HepG2 (cell line): Measurements from ENCODE around the gene SNAI1. TPM values are rescaled to one million over a fixed set of nuclear protein-coding genes. Genes with fewer than 3 reads are reported as not detected.

ENCODE experiments used
- ATAC-seq: fragments of 200-7000 bp; cut with Tn5 transposase; 3 replicates; pipeline ENCODE4 v1.9.1; 2020; ENCODE audit warnings: mild to moderate bottlenecking, moderate library complexity
- BruUV-seq: library from RNA; stranded (reverse); fragments of 400-500 nt; replicated peaks from 2 replicates; lab custom pipeline; 2021; lab: Mats Ljungman, UMichigan
- CTCF ChIA-PET: fragments of 300-600 bp; formaldehyde crosslinking; extraction: SDS; loops from one replicate; lab custom pipeline; 2021; ENCODE audit warnings: low total read pairs, inconsistent platforms, low intra/inter-chr PET ratio; lab: Yijun Ruan, JAX
- POLR2A ChIA-PET: fragments of 350-600 bp; sonication (Branson Sonifier 250); formaldehyde crosslinking; loops from one replicate; lab custom pipeline; 2020; ENCODE audit warnings: antibody characterized with exemption, inconsistent platforms; lab: Yijun Ruan, JAX
- DNase-seq: peaks from one replicate; pipeline ENCODE4 v3.0.0-alpha.2; 2015; ENCODE audit warnings: low spot score
- FAIRE-seq: peaks from 3 replicates; lab custom pipeline; 2011; peaks lifted over from hg19 to GRCh38; lab: Jason Lieb, UNC
- H2AFZ ChIP-seq: one replicate; pipeline ENCODE4 v1.6.1; 2011; ENCODE audit warnings: low read length, inconsistent platforms
- H3K27ac ChIP-seq: fragments of 300-600 bp; 3 replicates; pipeline ENCODE4 v1.8.0; 2011; ENCODE audit warnings: mixed run types, mild to moderate bottlenecking, mixed read lengths, low read length, inconsistent platforms; ENCODE audit not compliant: insufficient read depth; ENCODE audit errors: extremely low read length
- H3K27me3 ChIP-seq, 2 experiments: fragments of 200-600 bp in 1 of 2; 2 replicates in 1 of 2; 3 replicates in 1 of 2; pipeline versions ENCODE4 v1.6.0 to v1.8.0; 2011; ENCODE audit warnings: low read length in 2 of 2, mild to moderate bottlenecking in 2 of 2, moderate library complexity in 2 of 2, inconsistent platforms in 1 of 2; ENCODE audit not compliant: insufficient read depth in 2 of 2, control insufficient read depth in 1 of 2
- H3K36me3 ChIP-seq, 2 experiments: fragments of 200-600 bp in 1 of 2; replicated peaks in 1 of 2; 2 replicates in 1 of 2; 3 replicates in 1 of 2; pipeline versions ENCODE4 v1.5.1 to v1.8.0; 2011; ENCODE audit warnings: low read length in 2 of 2, inconsistent platforms in 1 of 2; ENCODE audit not compliant: insufficient read depth in 2 of 2, control insufficient read depth in 1 of 2
- H3K4me1 ChIP-seq: 2 replicates; pipeline ENCODE4 v1.5.1; 2012; ENCODE audit warnings: low read length, inconsistent platforms; ENCODE audit not compliant: insufficient read depth
- H3K4me2 ChIP-seq: 2 replicates; pipeline ENCODE4 v1.6.0; 2011; ENCODE audit warnings: low read depth, low read length, inconsistent platforms
- H3K4me3 ChIP-seq, 3 experiments: fragments of 200-600 bp in 1 of 3; sonication (generic), shearing (Covaris generic) in 1 of 3; replicated peaks in 1 of 3; 2 replicates each; pipeline ENCODE4 v1.5.1; 2011 to 2016; ENCODE audit warnings: low read length in 3 of 3, inconsistent platforms in 2 of 3, low read depth in 2 of 3, mild to moderate bottlenecking in 2 of 3, control low read depth in 1 of 3, mixed read lengths in 1 of 3; ENCODE audit not compliant: insufficient read depth in 1 of 3
- H3K79me2 ChIP-seq: one replicate; pipeline ENCODE4 v1.6.1; 2011; ENCODE audit warnings: low read length, inconsistent platforms; ENCODE audit not compliant: insufficient read depth
- H3K9ac ChIP-seq: 2 replicates; pipeline ENCODE4 v1.6.0; 2011; ENCODE audit warnings: mild to moderate bottlenecking, low read depth, low read length, inconsistent platforms; ENCODE audit not compliant: insufficient read depth
- H3K9me3 ChIP-seq: 2 replicates; pipeline ENCODE4 v1.5.1; 2012; ENCODE audit warnings: mild to moderate bottlenecking, low read length
- H4K20me1 ChIP-seq: 2 replicates; pipeline ENCODE4 v1.6.0; 2011; ENCODE audit warnings: inconsistent platforms, mild to moderate bottlenecking, low read length, moderate library complexity; ENCODE audit not compliant: insufficient read depth
- EED ChIP-seq: sonication (generic); formaldehyde crosslinking; IDR thresholded peaks from 2 replicates; pipeline ENCODE4 v1.5.0; 2020; ENCODE audit warnings: mild to moderate bottlenecking, missing genetic modification reagents
- EP300 ChIP-seq, 3 experiments: sonication (generic) in 1 of 3; formaldehyde crosslinking in 1 of 3; IDR thresholded peaks; 2 replicates each; pipeline versions ENCODE4 v1.5.1 to v1.6.1; 2011 to 2020; ENCODE audit warnings: low read depth in 2 of 3, low read length in 2 of 3, borderline replicate concordance in 1 of 3, improper control_type of control experiment in 1 of 3, mild to moderate bottlenecking in 1 of 3, missing genetic modification reagents in 1 of 3, moderate library complexity in 1 of 3
- GTF2F1 ChIP-seq: fragments of 150-350 bp; IDR thresholded peaks from 2 replicates; pipeline ENCODE4 v1.6.1; 2014; ENCODE audit warnings: low read length
- HDAC6 ChIP-seq: fragments of 200-600 bp; sonication (generic); IDR thresholded peaks from 2 replicates; pipeline ENCODE4 v1.7.0; 2017; ENCODE audit warnings: mild to moderate bottlenecking, antibody characterized with exemption, low read length, low read depth
- HOXA3 ChIP-seq: sonication (generic); formaldehyde crosslinking; IDR thresholded peaks from 2 replicates; pipeline ENCODE4 v1.5.0; 2020; ENCODE audit warnings: missing genetic modification reagents
- KLF6 ChIP-seq: IDR thresholded peaks from 2 replicates; pipeline ENCODE4 v1.8.0; 2016; ENCODE audit warnings: missing biosample characterization, missing genetic modification reagents
- MEF2D ChIP-seq: sonication (generic); formaldehyde crosslinking; IDR thresholded peaks from 2 replicates; pipeline ENCODE4 v1.5.1; 2020; ENCODE audit warnings: mild to moderate bottlenecking, missing genetic modification reagents
- MXD4 ChIP-seq: IDR thresholded peaks from 2 replicates; pipeline ENCODE4 v1.6.1; 2016; ENCODE audit warnings: mild to moderate bottlenecking, missing biosample characterization, missing genetic modification reagents
- PAF1 ChIP-seq: IDR thresholded peaks from 2 replicates; pipeline ENCODE4 v1.6.1; 2016; ENCODE audit warnings: missing genetic modification reagents, missing compliant biosample characterization
- RORA ChIP-seq: sonication (generic); formaldehyde crosslinking; IDR thresholded peaks from 2 replicates; pipeline ENCODE4 v1.5.0; 2020; ENCODE audit warnings: mild to moderate bottlenecking, missing genetic modification reagents, moderate library complexity
- SRSF4 ChIP-seq: fragments of 200-400 bp; formaldehyde crosslinking; IDR thresholded peaks from one replicate; pipeline ENCODE4 v1.6.1; 2018; ENCODE audit warnings: mild to moderate bottlenecking, low read depth, low read length, moderate library complexity; ENCODE audit not compliant: poor library complexity, severe bottlenecking
- TMF1 ChIP-seq: sonication (generic); formaldehyde crosslinking; IDR thresholded peaks from 2 replicates; pipeline ENCODE4 v1.8.1; 2022; ENCODE audit warnings: low read depth, missing genetic modification reagents
- ZSCAN25 ChIP-seq: sonication (generic); formaldehyde crosslinking; IDR thresholded peaks from 2 replicates; pipeline ENCODE4 v1.8.0; 2022; ENCODE audit warnings: mild to moderate bottlenecking, missing genetic modification reagents
- WGBS: methylation state at CpG from one replicate; pipeline ENCODE4 v1.1.6; 2017; ENCODE audit warnings: low lambda C conversion rate; 5-methylcytosine and 5-hydroxymethylcytosine counted together
- in situ Hi-C: cut with HindIII; loops from 2 replicates; pipeline ENCODE4 v1.10.0; 2017; ENCODE audit warnings: low pct_unique_long_range_greater_than_20kb; ENCODE audit not compliant: extremely low pct_ligation_motif_present
- intact Hi-C: fragments of 100-400 bp; cut with micrococcal nuclease; formaldehyde crosslinking; loops from one replicate; pipeline ENCODE4 v1.10.0; 2022; ENCODE audit not compliant: unreplicated experiment
- polyA plus RNA-seq, 8 experiments: library from polyadenylated mRNA; depleted of rRNA in 3 of 8; stranded (reverse) in 7 of 8; unstranded in 1 of 8; fragments of >200 nt; fragmentation: Illumina TruSeq in 4 of 8; extraction: Trizol in 4 of 8; gene quantifications; 2 replicates each; pipeline versions ENCODE4 v1.2.1 to v1.2.3, GENCODE V29; 2011 to 2016; ENCODE audit warnings: low read depth in 4 of 8, missing spikeins in 1 of 8, mixed read lengths in 1 of 8; ENCODE audit not compliant: insufficient read depth in 1 of 8
- total RNA-seq, 5 experiments: library from RNA; depleted of rRNA; stranded (reverse); fragments of >200 nt; fragmentation: Illumina TruSeq; extraction: Trizol; gene quantifications; 2 replicates each; pipeline ENCODE4 v1.2.3, GENCODE V29; 2016; ENCODE audit warnings: low read depth in 1 of 5
- TF ChIP-seq, protein P1 (sequence below): sonication (generic); formaldehyde crosslinking; IDR thresholded peaks from 2 replicates; pipeline ENCODE4 v1.4.0; 2020; ENCODE audit warnings: mild to moderate bottlenecking, low read depth, missing genetic modification reagents
- TF ChIP-seq, protein P2 (sequence below): sonication (generic); formaldehyde crosslinking; conservative IDR thresholded peaks from 2 replicates; pipeline ENCODE4 v1.8.0; 2022; ENCODE audit warnings: low read depth, missing genetic modification reagents

Gene SNAI1
- total and polyA plus RNA-seq, 2 of the 13 experiments (the other 11 are each of a cell fraction or from before 2014, with no cell fraction given): 1.3 to 1.4 TPM

DNA sequence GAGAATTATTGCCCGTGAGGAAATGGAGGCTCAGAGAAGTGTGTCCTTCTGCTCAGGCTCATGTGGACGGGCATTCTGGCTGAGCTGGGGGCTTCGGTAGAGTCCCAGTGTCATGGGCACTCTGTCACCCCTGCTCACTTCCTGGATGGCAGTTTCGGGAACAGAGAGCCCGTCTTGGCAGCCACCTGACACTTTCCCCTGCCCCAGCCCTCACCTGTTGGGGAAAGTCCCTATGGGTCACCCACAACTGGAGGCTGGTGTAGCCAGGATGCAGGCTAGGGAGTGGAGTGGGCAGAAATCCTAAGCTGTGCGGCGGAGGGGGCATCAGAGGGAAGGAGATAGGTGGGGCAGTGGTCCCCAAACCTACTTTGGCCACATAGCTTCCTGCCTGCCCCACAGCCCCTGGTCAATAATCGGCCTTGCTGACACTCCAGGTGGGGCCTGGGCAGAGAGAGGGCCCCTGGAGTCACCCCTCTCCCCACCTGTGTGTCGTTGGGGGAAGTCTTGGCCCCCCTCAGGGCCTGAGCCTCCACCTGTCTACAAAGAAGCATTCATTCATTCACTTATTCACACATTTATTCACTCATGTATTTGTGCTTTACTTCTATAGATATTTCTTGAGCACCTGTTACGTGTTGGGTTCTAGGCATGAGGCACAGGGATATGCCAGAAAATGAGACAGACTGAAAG, 40.5 kb downstream of the SNAI1 start:
- no TSS peak for BruUV-seq
- no peaks in the 10 kb centered on the region for H4K20me1 ChIP-seq
- H3K79me2 ChIP-seq: no peaks in the 10 kb centered on the region
- 0 out of 5 replicates have a peak, but pooled peaks cover 0 to 12% of the 10 kb centered on the region in 2 experiments for H3K27me3 ChIP-seq
- CTCF ChIA-PET: no interaction called here
- intact Hi-C loops: no loop called here
- no peak for FAIRE-seq
- ATAC-seq: no peak
- no peak overlapping the region for H3K4me3 ChIP-seq
- H3K4me2 ChIP-seq: no peak overlapping the region
- peaks cover 27% of the 10 kb centered on the region for H3K4me1 ChIP-seq
- no peaks in the 10 kb centered on the region for H3K9me3 ChIP-seq
- in situ Hi-C loops: no loop called here
- DNase-seq: no peak
- POLR2A ChIA-PET: no interaction called here
- TF ChIP-seq HOXA3 (CRISPR knock-in tag) (0 out of 2 replicates have a peak, but pooled peaks have one; percentile 16), EP300 (IDR thresholded peaks at IDR 0.05; ENCODE audit: low read depth in 2 of 2, low read length in 2 of 2) (no peak), EP300 (CRISPR knock-in tag; IDR thresholded peaks at IDR 0.05; ENCODE audit: borderline replicate concordance) (no peak)
- TF ChIP-seq, all 625 proteins: peak for 1
- Histone ChIP-seq H2AFZ (no peak overlapping the region), H3K36me3 (no peaks in the 10 kb centered on the region), H3K9ac (no peak overlapping the region), H3K27ac (no peak overlapping the region)
- 45% methylated on average over 10 of the region's 10 CpGs for WGBS

DNA sequence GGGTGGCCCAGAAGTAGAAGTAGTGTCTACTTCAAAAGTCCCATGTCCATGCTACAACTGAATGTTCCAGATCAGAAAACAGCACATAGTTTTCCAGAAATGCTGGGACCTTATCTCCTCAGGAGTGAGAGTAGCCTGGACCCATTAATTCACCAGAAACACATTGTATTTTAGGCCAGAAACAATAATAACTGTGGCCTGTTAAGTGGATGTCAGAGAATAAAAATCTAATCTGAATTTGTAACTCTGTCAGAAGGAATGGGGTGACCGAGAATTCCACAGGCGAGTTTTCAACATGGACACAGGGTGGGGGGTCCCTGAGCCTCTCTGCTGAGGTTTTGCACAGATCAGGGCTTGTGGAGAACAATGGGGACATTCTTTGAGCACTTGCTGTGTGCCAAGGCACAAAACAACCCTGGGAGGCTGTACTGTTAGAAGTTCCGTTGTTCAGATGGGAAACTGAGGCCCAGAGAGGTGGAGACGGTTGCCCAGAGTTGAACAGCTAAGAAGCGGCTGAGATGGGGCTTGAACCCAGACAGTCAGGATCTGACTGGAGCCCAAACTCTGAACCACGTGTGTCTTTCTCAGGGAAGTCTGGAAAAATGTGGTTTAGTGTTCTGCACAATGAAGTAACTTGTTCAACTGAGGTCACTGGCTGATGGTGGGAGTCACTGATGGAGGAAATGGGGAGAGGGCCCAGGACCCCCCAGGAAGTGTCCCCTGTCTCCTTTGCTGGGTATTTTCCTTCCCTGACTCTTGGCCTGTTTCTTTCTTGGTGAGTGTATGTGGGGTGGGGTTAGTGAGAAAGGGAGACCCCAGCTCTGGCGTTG, 44.2 kb downstream of the SNAI1 start:
- H3K9ac ChIP-seq: no peak overlapping the region
- no peaks in the 10 kb centered on the region for H3K79me2 ChIP-seq
- 34% methylated on average over 6 of the region's 7 CpGs for WGBS
- FAIRE-seq (no peak), ATAC-seq (no peak), DNase-seq (no peak)
- H2AFZ ChIP-seq: no peak overlapping the region
- intact Hi-C loops: no loop called here
- H3K9me3 ChIP-seq: no peaks in the 10 kb centered on the region
- POLR2A ChIA-PET: no interaction called here
- CTCF ChIA-PET: no interaction called here
- no peak overlapping the region for H3K27ac ChIP-seq
- H3K36me3 ChIP-seq: no peaks in the 10 kb centered on the region
- H4K20me1 ChIP-seq: no peaks in the 10 kb centered on the region
- BruUV-seq: no TSS peak
- H3K4me2 ChIP-seq: no peak overlapping the region
- in situ Hi-C loops: no loop called here
- peaks cover 63% of the 10 kb centered on the region for H3K4me1 ChIP-seq
- peaks cover 3 to 6% of the 10 kb centered on the region in 2 experiments; a peak in 1 of 5 replicates for H3K27me3 ChIP-seq
- no peak overlapping the region for H3K4me3 ChIP-seq
- no peak for TF ChIP-seq HDAC6
- TF ChIP-seq, protein P1, sequence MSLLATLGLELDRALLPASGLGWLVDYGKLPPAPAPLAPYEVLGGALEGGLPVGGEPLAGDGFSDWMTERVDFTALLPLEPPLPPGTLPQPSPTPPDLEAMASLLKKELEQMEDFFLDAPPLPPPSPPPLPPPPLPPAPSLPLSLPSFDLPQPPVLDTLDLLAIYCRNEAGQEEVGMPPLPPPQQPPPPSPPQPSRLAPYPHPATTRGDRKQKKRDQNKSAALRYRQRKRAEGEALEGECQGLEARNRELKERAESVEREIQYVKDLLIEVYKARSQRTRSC (CRISPR knock-in tag): no peak
- TF ChIP-seq GTF2F1: no peak
- no peak for TF ChIP-seq MEF2D (CRISPR knock-in tag)
- TF ChIP-seq ZSCAN25 (CRISPR knock-in tag): no peak
- TF ChIP-seq, protein P2, sequence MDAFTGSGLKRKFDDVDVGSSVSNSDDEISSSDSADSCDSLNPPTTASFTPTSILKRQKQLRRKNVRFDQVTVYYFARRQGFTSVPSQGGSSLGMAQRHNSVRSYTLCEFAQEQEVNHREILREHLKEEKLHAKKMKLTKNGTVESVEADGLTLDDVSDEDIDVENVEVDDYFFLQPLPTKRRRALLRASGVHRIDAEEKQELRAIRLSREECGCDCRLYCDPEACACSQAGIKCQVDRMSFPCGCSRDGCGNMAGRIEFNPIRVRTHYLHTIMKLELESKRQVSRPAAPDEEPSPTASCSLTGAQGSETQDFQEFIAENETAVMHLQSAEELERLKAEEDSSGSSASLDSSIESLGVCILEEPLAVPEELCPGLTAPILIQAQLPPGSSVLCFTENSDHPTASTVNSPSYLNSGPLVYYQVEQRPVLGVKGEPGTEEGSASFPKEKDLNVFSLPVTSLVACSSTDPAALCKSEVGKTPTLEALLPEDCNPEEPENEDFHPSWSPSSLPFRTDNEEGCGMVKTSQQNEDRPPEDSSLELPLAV (CRISPR knock-in tag): no peak
- TF ChIP-seq RORA: no peak
- TF ChIP-seq PAF1 (CRISPR knock-in tag): no peak
- TF ChIP-seq KLF6 (CRISPR knock-in tag): no peak
- no peak for TF ChIP-seq SRSF4
- no peak for TF ChIP-seq EED
- TF ChIP-seq TMF1 (CRISPR knock-in tag): no peak
- no peak for TF ChIP-seq MXD4 (CRISPR knock-in tag)
